ENCODE data around the gene ANKRD18A.
A peak's percentile ranks its signal among the peaks of the same experiment; 100 is the strongest.

The ANKRD18A gene

DNA sequence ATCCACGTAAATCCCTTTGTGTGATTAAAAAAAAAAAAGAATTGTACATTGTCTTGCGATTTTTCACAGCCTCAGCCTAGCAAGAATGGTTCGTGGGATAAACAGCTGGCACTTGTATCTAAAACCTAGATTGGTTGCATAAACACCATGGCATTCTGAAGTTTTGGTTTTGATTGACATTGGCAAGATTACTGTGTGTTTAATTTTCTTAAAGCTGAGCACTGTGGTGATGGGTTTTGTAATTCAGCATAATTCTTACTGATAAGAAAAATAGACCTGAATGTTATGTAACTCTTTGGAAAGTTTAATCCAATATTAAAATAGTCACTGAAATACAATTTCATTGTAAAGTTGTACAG lies 23.4 kb upstream of the ANKRD18A start:
- Histone ChIP-seq H3K9ac (ENCODE audit: low read length) (no peak overlapping the region), H3K9me3 (ENCODE audit: control insufficient read depth, low read length) (no peaks in the 10 kb centered on the region), H2BK5ac (ENCODE audit: low read depth, low read length, poor library complexity, severe bottlenecking) (no peak overlapping the region), H3K4me3 (ENCODE audit: insufficient read depth in 1 of 2, low read depth in 1 of 2, low read length in 2 of 2) (no peak overlapping the region), H3K4me1 (ENCODE audit: control insufficient read depth, insufficient read depth, low read depth, low read length) (peaks cover 10% of the 10 kb centered on the region), H2BK12ac (ENCODE audit: low read length in 2 of 2) (no peak overlapping the region), H2BK120ac (ENCODE audit: low read depth, low read length) (no peak overlapping the region), H3K27me3 (ENCODE audit: control insufficient read depth in 1 of 2, insufficient read depth in 1 of 2, low read length in 2 of 2) (peaks cover 0 to 24% of the 10 kb centered on the region in 2 experiments), H3K4ac (ENCODE audit: low read depth in 1 of 2, low read length in 2 of 2) (no peak overlapping the region), H3K23ac (ENCODE audit: low read length in 2 of 2) (no peak overlapping the region), H2BK15ac (ENCODE audit: low read depth, poor library complexity, severe bottlenecking) (no peak overlapping the region), H2AK5ac (ENCODE audit: low read length, severe bottlenecking) (no peak overlapping the region), H4K8ac (ENCODE audit: low read length) (no peak overlapping the region), H3K14ac (ENCODE audit: low read length in 2 of 2) (no peak overlapping the region), H3K4me2 (ENCODE audit: low read length, poor library complexity, severe bottlenecking) (no peak overlapping the region), H3K18ac (ENCODE audit: low read depth in 1 of 2, low read length in 2 of 2) (no peak overlapping the region), H4K91ac (ENCODE audit: low read length) (no peak overlapping the region), H3K27ac (ENCODE audit: low read length, poor library complexity, severe bottlenecking) (no peak overlapping the region), H3K79me1 (replicated peaks; ENCODE audit: low read length, poor library complexity, severe bottlenecking) (no peaks in the 10 kb centered on the region), H2AFZ (ENCODE audit: low read depth, low read length) (no peak overlapping the region), H3K36me3 (ENCODE audit: control insufficient read depth in 1 of 2, insufficient read depth in 2 of 2, low read depth in 1 of 2, low read length in 2 of 2) (no peaks in the 10 kb centered on the region)
- no peak for DNase-seq
- WGBS = 96% methylated on average over 3 of the region's 3 CpGs

GRCh38 chr9:38642951-38643814 lies 22.8 kb upstream of the ANKRD18A start:
- no peak for DNase-seq
- Histone ChIP-seq H3K4me1 (ENCODE audit: control insufficient read depth, insufficient read depth, low read depth, low read length) (peaks cover 10% of the 10 kb centered on the region), H2BK120ac (ENCODE audit: low read depth, low read length) (no peak overlapping the region), H3K4me2 (ENCODE audit: low read length, poor library complexity, severe bottlenecking) (no peak overlapping the region), H4K91ac (ENCODE audit: low read length) (no peak overlapping the region), H3K9ac (ENCODE audit: low read length) (no peak overlapping the region), H2BK15ac (ENCODE audit: low read depth, poor library complexity, severe bottlenecking) (no peak overlapping the region), H3K27me3 (ENCODE audit: control insufficient read depth in 1 of 2, insufficient read depth in 1 of 2, low read length in 2 of 2) (peaks cover 0 to 22% of the 10 kb centered on the region in 2 experiments), H3K27ac (ENCODE audit: low read length, poor library complexity, severe bottlenecking) (no peak overlapping the region), H3K14ac (ENCODE audit: low read length in 2 of 2) (peak overlapping the region in 1 of 2 experiments; percentile 38), H2AK5ac (ENCODE audit: low read length, severe bottlenecking) (no peak overlapping the region), H3K18ac (ENCODE audit: low read depth in 1 of 2, low read length in 2 of 2) (peak overlapping the region in 1 of 2 experiments; percentile 42), H3K23ac (ENCODE audit: low read length in 2 of 2) (no peak overlapping the region), H2BK12ac (ENCODE audit: low read length in 2 of 2) (no peak overlapping the region), H4K8ac (ENCODE audit: low read length) (peak overlapping the region; percentile 35), H2AFZ (ENCODE audit: low read depth, low read length) (no peak overlapping the region), H3K79me1 (replicated peaks; ENCODE audit: low read length, poor library complexity, severe bottlenecking) (no peaks in the 10 kb centered on the region), H3K9me3 (ENCODE audit: control insufficient read depth, low read length) (no peaks in the 10 kb centered on the region), H3K4me3 (ENCODE audit: insufficient read depth in 1 of 2, low read depth in 1 of 2, low read length in 2 of 2) (no peak overlapping the region), H2BK5ac (ENCODE audit: low read depth, low read length, poor library complexity, severe bottlenecking) (no peak overlapping the region), H3K36me3 (ENCODE audit: control insufficient read depth in 1 of 2, insufficient read depth in 2 of 2, low read depth in 1 of 2, low read length in 2 of 2) (no peaks in the 10 kb centered on the region), H3K4ac (ENCODE audit: low read depth in 1 of 2, low read length in 2 of 2) (no peak overlapping the region)
- 93% methylated on average over 17 of the region's 18 CpGs for WGBS

- peaks cover 0 to 22% of the 10 kb centered on the region in 2 experiments for H3K27me3 ChIP-seq (ENCODE audit: control insufficient read depth in 1 of 2, insufficient read depth in 1 of 2, low read length in 2 of 2)
- no peak overlapping the region for H3K9ac ChIP-seq (ENCODE audit: low read length)
- H3K18ac ChIP-seq (ENCODE audit: low read depth in 1 of 2, low read length in 2 of 2) = no peak overlapping the region
- H4K91ac ChIP-seq (ENCODE audit: low read length) = no peak overlapping the region
- H3K36me3 ChIP-seq (ENCODE audit: control insufficient read depth in 1 of 2, insufficient read depth in 2 of 2, low read depth in 1 of 2, low read length in 2 of 2) = no peaks in the 10 kb centered on the region
- H3K4me2 ChIP-seq (ENCODE audit: low read length, poor library complexity, severe bottlenecking) = no peak overlapping the region
- no peak overlapping the region for H2AK5ac ChIP-seq (ENCODE audit: low read length, severe bottlenecking)
- no peak overlapping the region for H3K14ac ChIP-seq (ENCODE audit: low read length in 2 of 2)
- H3K27ac ChIP-seq (ENCODE audit: low read length, poor library complexity, severe bottlenecking) = no peak overlapping the region
- H2AFZ ChIP-seq (ENCODE audit: low read depth, low read length) = no peak overlapping the region
- H3K4me1 ChIP-seq (ENCODE audit: control insufficient read depth, insufficient read depth, low read depth, low read length) = peaks cover 10% of the 10 kb centered on the region
- H4K8ac ChIP-seq (ENCODE audit: low read length) = no peak overlapping the region
- no peak overlapping the region for H3K4ac ChIP-seq (ENCODE audit: low read depth in 1 of 2, low read length in 2 of 2)
- no peaks in the 10 kb centered on the region for H3K9me3 ChIP-seq (ENCODE audit: control insufficient read depth, low read length)
- 78% methylated on average over 12 of the region's 12 CpGs for WGBS
- DNase-seq = peak; percentile 49
- H3K79me1 ChIP-seq (replicated peaks; ENCODE audit: low read length, poor library complexity, severe bottlenecking) = no peaks in the 10 kb centered on the region
- no peak overlapping the region for H3K4me3 ChIP-seq (ENCODE audit: insufficient read depth in 1 of 2, low read depth in 1 of 2, low read length in 2 of 2)
- H3K23ac ChIP-seq (ENCODE audit: low read length in 2 of 2) = no peak overlapping the region
- no peak overlapping the region for H2BK15ac ChIP-seq (ENCODE audit: low read depth, poor library complexity, severe bottlenecking)
- H2BK5ac ChIP-seq (ENCODE audit: low read depth, low read length, poor library complexity, severe bottlenecking) = no peak overlapping the region
- peak overlapping the region in 1 of 2 experiments; percentile 23 for H2BK12ac ChIP-seq (ENCODE audit: low read length in 2 of 2)
- H2BK120ac ChIP-seq (ENCODE audit: low read depth, low read length) = no peak overlapping the region
Measured at GRCh38 chr9:38641985-38642864, 21.8 kb upstream of the ANKRD18A start.

- H3K27ac ChIP-seq (ENCODE audit: low read length, poor library complexity, severe bottlenecking) = no peak overlapping the region
- no peak overlapping the region for H3K18ac ChIP-seq (ENCODE audit: low read depth in 1 of 2, low read length in 2 of 2)
- H3K4me2 ChIP-seq (ENCODE audit: low read length, poor library complexity, severe bottlenecking) = no peak overlapping the region
- no peaks in the 10 kb centered on the region for H3K36me3 ChIP-seq (ENCODE audit: control insufficient read depth in 1 of 2, insufficient read depth in 2 of 2, low read depth in 1 of 2, low read length in 2 of 2)
- H2AK5ac ChIP-seq (ENCODE audit: low read length, severe bottlenecking) = no peak overlapping the region
- no peak overlapping the region for H3K4ac ChIP-seq (ENCODE audit: low read depth in 1 of 2, low read length in 2 of 2)
- no peak overlapping the region for H2BK12ac ChIP-seq (ENCODE audit: low read length in 2 of 2)
- no peak overlapping the region for H2AFZ ChIP-seq (ENCODE audit: low read depth, low read length)
- H2BK5ac ChIP-seq (ENCODE audit: low read depth, low read length, poor library complexity, severe bottlenecking) = no peak overlapping the region
- H3K4me1 ChIP-seq (ENCODE audit: control insufficient read depth, insufficient read depth, low read depth, low read length) = peaks cover 10% of the 10 kb centered on the region
- no peak overlapping the region for H3K9ac ChIP-seq (ENCODE audit: low read length)
- H2BK120ac ChIP-seq (ENCODE audit: low read depth, low read length) = no peak overlapping the region
- H4K91ac ChIP-seq (ENCODE audit: low read length) = no peak overlapping the region
- no peaks in the 10 kb centered on the region for H3K9me3 ChIP-seq (ENCODE audit: control insufficient read depth, low read length)
- no peak overlapping the region for H3K4me3 ChIP-seq (ENCODE audit: insufficient read depth in 1 of 2, low read depth in 1 of 2, low read length in 2 of 2)
- DNase-seq = no peak
- H2BK15ac ChIP-seq (ENCODE audit: low read depth, poor library complexity, severe bottlenecking) = no peak overlapping the region
- 85% methylated on average over 8 of the region's 9 CpGs for WGBS
- H4K8ac ChIP-seq (ENCODE audit: low read length) = no peak overlapping the region
- no peak overlapping the region for H3K14ac ChIP-seq (ENCODE audit: low read length in 2 of 2)
- peaks cover 0 to 22% of the 10 kb centered on the region in 2 experiments for H3K27me3 ChIP-seq (ENCODE audit: control insufficient read depth in 1 of 2, insufficient read depth in 1 of 2, low read length in 2 of 2)
- H3K79me1 ChIP-seq (replicated peaks; ENCODE audit: low read length, poor library complexity, severe bottlenecking) = no peaks in the 10 kb centered on the region
- H3K23ac ChIP-seq (ENCODE audit: low read length in 2 of 2) = no peak overlapping the region
Measured at GRCh38 chr9:38641142-38641541, 20.7 kb upstream of the ANKRD18A start.
